Umbilical cord (tissue), 2 donors: ENCODE measurements around the gene PARM1. TPM values are rescaled to one million over a fixed set of nuclear protein-coding genes. Genes with fewer than 3 reads are reported as not detected.

Experiments
- DNase-seq: peaks from one replicate; pipeline ENCODE4 v3.0.0-alpha.2; 2015; ENCODE audit warnings: low spot score
- total RNA-seq: library from RNA; depleted of rRNA; stranded (reverse); fragments of >200 nt; gene quantifications from one replicate; pipeline ENCODE4 v1.2.3, GENCODE V29; 2014; ENCODE audit warnings: low replicate concordance; ENCODE audit not compliant: insufficient read depth

The PARM1 gene
- total RNA-seq, 1 donor from 2014 or later: 66.2 TPM

DNA sequence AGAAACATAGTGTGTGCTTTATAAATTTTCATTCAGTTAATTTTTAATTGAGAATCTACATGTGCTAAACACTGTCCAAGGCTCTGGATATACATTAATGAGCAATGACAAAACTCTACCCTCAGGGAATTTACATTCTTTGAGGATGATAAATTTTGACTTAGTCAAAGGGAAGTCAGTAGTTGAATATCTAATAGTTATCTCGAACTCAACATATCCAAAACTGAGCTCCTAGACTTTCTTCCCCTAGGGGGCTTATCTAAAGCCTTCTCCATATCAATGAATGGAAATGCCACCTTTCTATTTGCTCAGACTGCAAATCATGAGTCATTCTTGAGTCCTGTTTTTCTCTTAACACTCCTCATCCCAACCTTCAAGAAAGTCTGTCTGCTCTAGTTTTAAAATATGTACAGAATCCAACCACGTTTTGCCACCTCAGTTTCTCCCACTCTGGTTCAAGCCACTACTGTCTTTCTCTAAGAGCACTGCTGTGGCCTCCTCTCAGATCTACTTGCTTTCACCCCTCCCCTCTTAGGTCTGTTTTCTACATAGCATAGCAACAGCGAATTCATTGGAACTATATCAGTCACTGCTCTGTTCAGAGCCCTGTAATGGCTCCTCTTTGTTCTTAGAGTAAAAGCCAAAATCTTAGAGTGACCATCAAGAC, 9.5 kb downstream of the PARM1 start:
- no peak for DNase-seq

GRCh38 chr4:74942918-74943253, 10.0 kb downstream of the PARM1 start:
- DNase-seq: no peak

DNA sequence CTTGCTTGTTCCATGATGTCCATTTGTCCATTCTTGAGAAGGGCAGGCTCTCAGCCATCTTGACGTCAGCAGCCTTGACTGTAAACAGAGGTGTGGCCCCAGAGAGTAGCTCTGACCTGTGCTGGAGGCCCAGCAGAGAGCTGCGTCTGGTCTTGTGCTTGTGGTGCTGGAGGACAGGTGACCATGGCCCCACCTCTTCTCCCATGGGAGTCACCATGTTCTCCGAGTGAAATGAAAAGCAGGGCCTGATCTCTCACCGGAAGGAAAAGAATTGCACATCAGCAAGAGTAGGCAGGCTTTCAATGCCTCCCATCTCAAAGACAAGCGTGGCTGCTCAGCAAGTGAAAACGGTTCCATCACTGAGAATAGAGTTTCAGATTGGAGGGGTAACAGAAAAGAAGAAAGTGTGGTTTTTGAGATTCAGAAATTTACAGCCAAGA, 11.5 kb downstream of the PARM1 start:
- DNase-seq: no peak

DNA sequence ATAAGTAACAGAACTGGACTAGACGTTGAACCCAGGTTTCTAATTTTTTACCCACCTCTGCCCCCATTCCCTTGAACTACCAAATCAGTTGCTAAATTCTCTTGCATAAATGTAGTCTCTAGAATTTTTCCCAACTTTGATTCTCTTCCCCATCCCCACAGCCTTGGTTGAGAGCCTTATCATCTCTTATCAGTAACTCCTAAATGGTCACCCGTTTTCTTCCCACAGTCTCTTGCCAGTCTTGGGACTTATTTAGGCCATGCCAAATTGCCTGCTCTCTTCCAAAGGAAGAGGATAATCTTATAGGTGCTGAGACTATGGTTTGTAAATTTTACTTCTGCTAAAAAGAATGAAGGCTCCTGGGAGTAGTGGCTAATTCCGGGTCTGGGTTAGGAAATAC, 13.3 kb downstream of the PARM1 start:
- no peak for DNase-seq

DNA sequence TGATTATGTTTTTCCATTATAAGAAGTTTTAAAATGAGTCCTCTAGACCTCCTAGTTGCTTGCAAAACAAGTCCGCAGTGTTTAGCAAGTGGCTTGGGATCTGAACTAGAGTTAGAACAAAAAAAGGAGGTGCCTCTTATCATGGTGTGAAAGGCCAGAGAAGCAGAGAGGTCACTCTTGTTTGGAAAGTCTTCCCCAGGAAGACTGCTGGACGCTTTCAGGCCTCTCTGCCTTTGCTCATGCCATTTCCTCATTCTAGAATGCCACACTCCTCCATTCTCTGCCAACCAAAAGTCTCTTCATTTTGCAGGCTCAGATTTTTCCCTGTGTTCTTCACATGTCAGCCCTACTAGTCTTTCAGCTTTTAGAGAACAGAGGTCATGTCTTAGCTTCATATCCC, 14.9 kb downstream of the PARM1 start:
- DNase-seq: no peak

GRCh38 chr4:74948236-74948635, 15.3 kb downstream of the PARM1 start:
- peak; percentile 13 for DNase-seq

DNA sequence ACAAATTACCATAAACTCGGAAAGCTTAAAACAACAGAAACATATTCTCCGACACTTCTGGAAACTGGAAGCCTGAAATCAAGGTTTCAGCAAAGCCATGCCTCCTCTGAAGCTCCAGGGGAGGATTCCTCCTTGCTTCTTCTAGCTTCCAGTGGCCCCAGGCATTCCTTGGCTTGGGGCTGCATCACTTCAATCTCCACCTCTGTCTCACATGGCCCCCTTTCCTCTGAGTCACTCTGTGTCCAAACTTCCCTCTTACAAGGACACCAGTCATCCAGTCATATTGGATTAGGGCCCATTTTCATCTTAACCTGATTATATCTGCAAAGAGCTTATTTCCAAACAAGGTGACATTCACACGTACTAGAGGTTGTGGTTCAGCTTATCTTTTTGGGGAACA, 17.3 kb downstream of the PARM1 start:
- no peak for DNase-seq

GRCh38 chr4:74950882-74951281, 18.0 kb downstream of the PARM1 start:
- DNase-seq: no peak

DNA sequence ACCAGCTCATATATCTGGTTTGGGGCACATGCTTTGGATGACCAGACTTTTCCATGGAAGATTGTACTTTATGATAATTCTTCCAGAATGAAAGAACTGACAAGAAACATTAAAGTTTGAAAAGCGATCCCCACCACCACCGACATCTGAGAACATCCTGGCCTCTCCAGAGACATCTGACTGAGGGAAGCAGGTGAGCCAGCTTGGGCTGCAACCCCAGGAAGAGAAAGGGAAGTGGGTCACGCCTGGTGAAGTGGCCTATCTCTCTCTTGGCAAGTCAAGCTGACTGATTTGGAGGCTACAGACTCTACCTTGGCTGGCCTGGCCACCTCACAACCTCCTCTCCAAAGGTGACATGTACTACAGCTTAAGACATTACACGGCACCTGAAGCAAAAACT, 20.7 kb downstream of the PARM1 start:
- no peak for DNase-seq

- DNase-seq: no peak
Observed at GRCh38 chr4:74958881-74959280, 26.0 kb downstream of the PARM1 start.

DNA sequence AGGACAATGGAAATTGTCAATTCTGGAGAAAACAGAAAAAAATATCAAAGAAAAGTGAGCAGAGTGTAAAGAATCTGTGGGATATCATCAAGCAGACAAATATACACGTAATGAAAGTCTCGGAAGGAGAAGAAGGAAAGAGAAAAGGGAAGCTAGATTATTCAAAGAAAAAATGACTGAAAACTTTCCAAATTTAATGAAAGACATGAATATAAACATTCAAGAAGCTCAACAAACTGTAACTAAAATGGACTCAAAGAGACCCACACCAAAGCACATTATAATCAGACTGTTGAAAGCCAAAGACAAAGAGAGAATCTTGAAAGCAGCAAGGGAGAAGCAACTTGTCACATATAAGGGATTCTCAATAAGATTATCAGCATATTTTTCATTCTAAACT, 28.3 kb downstream of the PARM1 start:
- no peak for DNase-seq

DNA sequence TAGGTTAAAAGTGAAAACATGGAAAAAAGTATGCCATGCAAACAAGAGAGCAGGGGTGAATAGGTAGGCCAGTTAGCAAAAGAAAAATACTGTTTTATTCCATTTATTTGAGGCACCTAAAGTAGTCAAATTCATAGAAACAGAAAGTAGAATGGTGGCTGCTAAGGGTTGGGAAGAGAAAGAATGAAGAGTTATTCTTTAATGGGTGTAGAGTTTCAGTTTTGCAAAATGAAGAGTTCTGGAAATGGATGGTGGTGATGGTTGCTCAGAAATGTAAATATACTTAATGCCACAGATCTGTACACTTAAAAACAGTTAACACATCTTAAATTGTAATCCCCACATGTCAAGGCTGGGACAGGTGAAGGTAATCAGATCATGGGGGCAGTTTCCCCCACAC, 29.7 kb downstream of the PARM1 start:
- no peak for DNase-seq

DNA sequence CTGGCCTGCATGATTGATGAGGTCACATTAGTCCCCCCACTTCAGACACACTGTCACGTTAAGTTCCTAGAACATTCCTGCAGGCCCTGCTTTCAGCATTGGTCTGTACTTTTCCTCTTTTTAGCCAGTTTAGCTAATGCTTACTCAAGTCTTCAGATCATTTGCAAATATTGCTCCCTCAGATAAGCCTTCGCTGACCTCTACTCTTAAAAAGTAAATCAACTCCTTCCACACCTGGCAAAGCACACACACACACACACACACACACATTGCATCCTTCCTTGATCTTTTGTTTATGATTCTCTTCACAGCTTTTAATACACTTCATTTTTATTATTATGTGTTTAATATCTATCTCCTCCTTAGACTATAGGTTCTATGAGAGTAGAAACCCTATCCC, 31.4 kb downstream of the PARM1 start:
- DNase-seq: no peak

GRCh38 chr4:74967324-74967723, 34.4 kb downstream of the PARM1 start:
- DNase-seq: no peak

DNA sequence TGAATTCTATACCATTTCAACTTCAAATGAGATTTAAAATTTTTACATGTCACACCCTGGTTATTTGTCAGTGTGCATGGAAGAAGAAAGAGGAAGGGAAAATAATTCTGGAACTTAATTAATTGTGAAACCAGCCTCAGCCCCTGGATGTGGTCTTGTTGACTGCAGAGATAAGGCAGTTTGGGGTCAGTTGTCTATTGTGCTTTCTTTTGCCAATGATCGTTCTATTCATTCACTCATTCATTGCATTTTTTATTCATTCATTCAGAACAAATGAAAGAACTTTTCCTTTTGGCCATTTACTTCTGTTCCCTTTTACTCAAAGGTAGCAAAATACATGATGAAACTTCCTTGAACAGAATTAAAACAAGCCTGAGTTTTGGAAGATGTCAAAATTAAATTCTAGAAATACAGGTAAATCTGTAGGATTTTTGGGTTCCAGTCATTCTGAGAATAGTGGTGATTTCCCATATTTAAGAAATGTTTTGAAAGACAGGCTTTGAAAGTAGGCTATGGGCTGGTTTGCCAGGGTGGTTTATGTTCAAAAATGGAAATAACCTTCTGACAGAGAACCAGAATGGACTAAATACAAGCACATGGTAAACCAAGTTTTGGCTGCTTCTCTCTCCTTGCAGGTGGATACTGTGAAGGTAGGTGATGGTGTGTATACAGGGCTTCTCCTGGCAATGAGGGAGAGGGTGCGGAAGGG, 35.7 kb downstream of the PARM1 start:
- no peak for DNase-seq

DNA sequence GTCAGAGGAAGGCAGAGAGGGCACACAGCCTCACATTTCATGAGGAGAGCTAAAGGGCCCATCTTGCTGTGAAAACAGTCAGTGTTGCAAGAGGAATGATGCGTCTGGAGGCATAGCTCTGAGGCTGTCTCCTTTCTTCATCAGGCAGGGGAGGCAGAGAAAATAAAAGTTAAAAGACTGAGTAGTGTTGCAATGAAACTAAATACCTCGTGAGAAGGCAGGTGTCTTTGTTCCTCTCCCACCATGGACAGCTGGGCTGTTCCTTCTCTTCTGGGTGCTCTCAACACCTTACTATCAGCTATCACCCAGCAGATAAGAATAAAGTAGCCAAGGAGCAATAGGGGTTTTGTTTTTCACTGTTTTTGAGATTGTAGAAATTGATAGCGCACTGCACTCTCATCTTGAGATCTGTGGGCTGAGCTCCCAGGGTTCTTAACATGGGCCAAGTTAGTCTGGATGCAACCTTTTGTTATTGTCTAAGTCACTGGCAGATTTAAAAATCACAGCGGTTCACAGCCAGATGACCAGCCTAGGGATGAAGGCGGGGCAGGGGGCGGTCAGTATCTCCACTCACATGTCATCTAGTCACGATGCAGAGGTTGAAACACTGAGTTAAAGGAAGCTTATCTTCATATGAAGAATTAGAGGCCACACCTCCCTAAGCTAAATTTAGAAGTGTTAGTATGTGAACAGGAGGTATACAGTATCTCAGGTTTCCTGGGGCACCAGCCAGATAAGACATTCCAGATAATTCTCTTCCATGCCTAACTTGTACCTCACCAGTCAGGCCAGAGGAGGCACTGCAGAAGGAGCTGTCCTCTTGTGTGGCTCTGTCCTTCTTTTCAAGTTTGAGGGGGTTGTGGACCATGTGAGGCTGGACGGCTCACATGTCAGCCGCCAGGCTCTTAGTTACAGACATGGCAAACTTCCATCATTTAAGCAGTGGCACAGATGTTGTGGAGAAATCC, 36.9 kb downstream of the PARM1 start:
- DNase-seq: peak; percentile 36

GRCh38 chr4:74970577-74970976, 37.7 kb downstream of the PARM1 start:
- DNase-seq: no peak

- DNase-seq: no peak
Observed at GRCh38 chr4:74971862-74972261, 38.9 kb downstream of the PARM1 start.

DNA sequence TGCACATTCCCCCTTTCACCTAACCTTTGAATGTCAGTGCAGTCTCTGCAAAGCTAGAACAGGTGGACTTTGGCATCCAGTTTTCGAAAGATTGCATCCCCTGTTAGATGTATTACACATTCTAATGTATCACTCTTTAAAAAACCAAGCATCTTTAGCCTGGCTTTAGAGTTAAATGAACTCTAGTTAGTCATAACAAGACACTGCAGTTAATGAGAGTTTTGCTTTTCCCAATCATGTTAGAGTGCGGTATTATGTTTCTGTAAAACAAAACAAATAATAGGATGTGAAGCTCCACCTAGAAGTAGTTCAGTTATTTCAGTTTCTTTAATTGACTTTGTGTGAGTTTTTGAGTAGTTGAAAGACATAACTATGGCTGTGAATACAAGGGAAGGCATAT, 42.2 kb downstream of the PARM1 start:
- DNase-seq: no peak

DNA sequence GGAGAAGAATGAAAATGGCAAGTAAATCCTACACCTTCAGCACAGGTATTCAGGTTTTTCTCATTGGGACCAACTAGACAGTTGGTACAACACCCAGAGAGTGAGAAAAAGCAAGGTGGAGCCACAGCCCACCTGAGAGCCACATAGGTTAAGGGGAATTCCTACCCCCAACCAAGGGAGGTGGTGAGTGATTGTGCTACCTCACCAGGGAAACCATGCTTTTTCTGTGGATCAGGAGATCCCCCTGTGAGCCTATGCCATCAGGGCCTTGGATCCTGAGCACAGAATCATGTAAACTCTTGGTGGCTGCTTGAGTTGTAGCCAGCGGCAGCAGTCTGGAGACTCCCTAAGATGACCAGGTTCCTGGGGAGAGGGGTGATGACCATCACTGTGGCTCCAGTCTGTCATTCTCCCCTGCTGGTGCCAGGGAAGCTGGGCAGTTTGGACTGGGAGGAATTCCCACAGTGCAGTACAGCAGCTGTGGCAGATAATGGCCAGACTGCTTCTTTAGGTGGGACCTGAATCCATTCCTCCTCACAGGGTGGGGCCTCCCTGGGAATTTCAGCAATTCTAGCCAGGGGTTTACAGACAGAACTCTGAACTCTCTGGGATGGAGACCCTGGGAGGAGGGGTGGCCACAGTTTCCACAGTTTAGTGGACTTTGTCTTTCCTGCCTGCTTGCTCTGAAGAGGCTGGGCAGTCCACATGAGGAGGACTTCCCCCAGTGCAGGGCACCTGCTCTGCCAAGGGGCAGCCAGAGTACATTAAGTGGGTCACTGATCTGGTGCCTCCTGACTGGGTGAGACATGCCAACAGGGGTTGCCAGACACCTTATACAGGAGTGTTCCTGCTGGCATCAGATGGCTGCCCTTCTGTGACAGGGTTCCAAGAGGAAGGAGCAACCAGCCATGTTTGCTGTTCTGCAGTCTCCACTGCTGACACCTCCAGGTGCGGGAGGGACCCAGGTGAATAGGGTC, 43.2 kb downstream of the PARM1 start:
- no peak for DNase-seq

- no peak for DNase-seq
Observed at GRCh38 chr4:74982546-74983252, 49.8 kb downstream of the PARM1 start.
